ENCODE measurements around the gene DCLK2.

Gene DCLK2

GRCh38 chr4:150206265-150206664 lies 128.0 kb downstream of the DCLK2 start:
- FAIRE-seq (no peak), DNase-seq (ENCODE audit: insufficient read length, low spot score) (no peak)
- TF ChIP-seq POLR2A (IDR thresholded peaks at IDR 0.05; ENCODE audit: low read depth, low read length), result no peak

- no peak for DNase-seq (ENCODE audit: insufficient read length, low spot score)
- FAIRE-seq, result no peak
- TF ChIP-seq POLR2A (IDR thresholded peaks at IDR 0.05; ENCODE audit: low read depth, low read length), result no peak
These were observed 128.7 kb downstream of the DCLK2 start for GRCh38 chr4:150206954-150207353.

- no peak for FAIRE-seq
- TF ChIP-seq POLR2A (IDR thresholded peaks at IDR 0.05; ENCODE audit: low read depth, low read length), result no peak
- DNase-seq (ENCODE audit: insufficient read length, low spot score), result no peak
These were observed 129.6 kb downstream of the DCLK2 start for GRCh38 chr4:150207871-150208270.

GRCh38 chr4:150209140-150209829 lies 131.0 kb downstream of the DCLK2 start:
- DNase-seq (ENCODE audit: insufficient read length, low spot score) (no peak), FAIRE-seq (no peak)
- no peak for TF ChIP-seq POLR2A (IDR thresholded peaks at IDR 0.05; ENCODE audit: low read depth, low read length)

- FAIRE-seq (no peak), DNase-seq (ENCODE audit: insufficient read length, low spot score) (no peak)
These were observed 132.8 kb downstream of the DCLK2 start for GRCh38 chr4:150211016-150211415.

DNA sequence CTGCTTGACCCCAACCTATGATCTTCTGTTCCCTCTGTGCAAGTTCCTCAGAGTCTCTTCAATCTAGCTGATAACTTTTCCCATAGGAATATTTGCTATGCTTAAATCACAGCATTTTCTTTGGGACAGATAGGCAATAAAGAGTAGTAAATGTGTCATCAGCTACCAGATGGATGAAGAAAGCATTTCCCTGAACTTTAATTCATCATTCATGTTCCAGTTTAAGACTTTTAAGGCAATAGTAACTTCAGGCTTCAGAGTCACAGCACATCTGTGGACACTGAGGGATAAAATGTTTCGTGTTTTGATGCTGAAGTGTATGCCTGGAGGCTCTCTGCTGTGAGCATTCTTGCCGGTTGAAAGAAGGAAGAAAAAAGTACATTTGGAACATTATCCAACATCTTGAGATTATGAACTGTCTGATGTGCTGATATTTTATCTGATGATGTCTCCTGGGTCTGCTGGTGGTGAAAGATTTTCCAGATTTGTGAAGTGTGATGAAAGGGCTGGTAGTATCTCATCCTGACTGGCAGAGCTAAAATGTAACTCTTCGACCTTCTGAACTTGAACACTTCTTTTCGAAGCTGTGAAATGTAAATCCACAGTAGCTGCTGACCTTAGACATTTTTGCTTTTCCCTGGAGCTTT lies 133.7 kb downstream of the DCLK2 start:
- no peak for FAIRE-seq
- DNase-seq (ENCODE audit: insufficient read length, low spot score), result no peak

More at GRCh38 chr4:150211016-150211415, 132.8 kb downstream of the DCLK2 start:
- TF ChIP-seq POLR2A (IDR thresholded peaks at IDR 0.05; ENCODE audit: low read depth, low read length), result no peak

DNA sequence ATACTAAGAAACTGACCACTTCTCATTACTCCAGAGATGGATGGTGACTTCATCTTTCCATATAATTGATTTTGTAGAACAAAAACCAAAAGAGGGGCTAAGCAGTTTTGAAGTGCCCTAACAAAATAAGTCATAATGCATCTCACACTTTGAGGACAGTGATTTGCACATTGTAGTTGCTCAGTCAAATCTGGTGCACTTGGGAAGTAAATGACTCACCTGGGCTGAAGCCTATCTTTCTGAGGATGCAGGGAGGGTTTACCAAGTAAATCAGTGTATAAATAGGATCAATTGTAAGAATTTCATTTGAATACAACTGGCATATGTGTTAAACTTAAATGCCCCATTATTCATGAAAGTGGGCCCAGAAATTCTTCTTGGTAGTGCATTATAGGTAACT lies 134.2 kb downstream of the DCLK2 start:
- TF ChIP-seq POLR2A (IDR thresholded peaks at IDR 0.05; ENCODE audit: low read depth, low read length), result no peak
- DNase-seq (ENCODE audit: insufficient read length, low spot score), result no peak
- no peak for FAIRE-seq

More for the DNA sequence above, 133.7 kb downstream of the DCLK2 start:
- TF ChIP-seq POLR2A (IDR thresholded peaks at IDR 0.05; ENCODE audit: low read depth, low read length), result no peak

GRCh38 chr4:150212927-150213326 lies 134.7 kb downstream of the DCLK2 start:
- no peak for FAIRE-seq
- DNase-seq (ENCODE audit: insufficient read length, low spot score), result no peak
- no peak for TF ChIP-seq POLR2A (IDR thresholded peaks at IDR 0.05; ENCODE audit: low read depth, low read length)

- FAIRE-seq, result no peak
- no peak for TF ChIP-seq POLR2A (IDR thresholded peaks at IDR 0.05; ENCODE audit: low read depth, low read length)
- DNase-seq (ENCODE audit: insufficient read length, low spot score), result no peak
These were observed 137.4 kb downstream of the DCLK2 start for GRCh38 chr4:150215601-150216000.

DNA sequence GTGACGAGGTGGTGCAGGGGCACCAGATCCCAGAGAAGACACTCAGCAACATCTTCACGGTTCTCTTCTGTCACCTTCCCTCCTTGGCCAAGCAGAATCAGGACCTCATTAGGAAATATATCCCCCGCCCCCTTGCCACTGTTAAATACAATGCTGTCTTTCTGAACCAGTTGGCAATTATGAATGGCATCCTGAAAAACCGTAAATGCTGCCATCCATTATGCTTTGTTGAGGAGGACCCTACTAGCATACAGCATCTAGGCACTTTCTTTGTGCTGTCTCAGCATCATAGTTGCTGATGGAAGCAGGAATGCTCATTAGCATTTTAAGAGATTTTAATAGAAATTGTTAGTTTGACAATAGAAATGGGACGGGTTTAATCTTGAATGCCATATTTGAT lies 138.5 kb downstream of the DCLK2 start:
- no peak for TF ChIP-seq POLR2A (IDR thresholded peaks at IDR 0.05; ENCODE audit: low read depth, low read length)
- no peak for DNase-seq (ENCODE audit: insufficient read length, low spot score)
- no peak for FAIRE-seq

GRCh38 chr4:150217192-150217591 lies 138.9 kb downstream of the DCLK2 start:
- no peak for TF ChIP-seq POLR2A (IDR thresholded peaks at IDR 0.05; ENCODE audit: low read depth, low read length)
- DNase-seq (ENCODE audit: insufficient read length, low spot score), result no peak
- FAIRE-seq, result no peak

DNA sequence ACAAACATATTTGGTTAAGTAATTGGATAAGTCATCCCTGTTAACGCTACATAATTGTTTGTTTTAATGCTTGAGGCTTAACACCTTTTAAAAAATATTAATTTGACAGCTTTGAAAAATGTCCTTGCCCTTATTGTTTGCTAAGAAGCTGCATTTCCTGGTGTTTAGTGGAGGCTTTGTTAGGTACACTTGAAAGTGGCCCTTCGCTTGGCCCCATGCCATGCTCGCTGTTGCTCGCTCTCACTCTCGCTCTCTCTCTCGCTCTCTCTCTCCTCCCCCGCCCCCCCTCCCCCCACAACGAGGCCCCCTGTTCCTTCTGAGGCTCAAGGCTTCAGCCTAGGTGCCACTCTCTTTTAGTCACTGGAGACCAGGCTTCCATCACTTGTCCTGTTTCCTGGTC lies 139.6 kb downstream of the DCLK2 start:
- no peak for DNase-seq (ENCODE audit: insufficient read length, low spot score)
- FAIRE-seq, result no peak
- no peak for TF ChIP-seq POLR2A (IDR thresholded peaks at IDR 0.05; ENCODE audit: low read depth, low read length)

DNA sequence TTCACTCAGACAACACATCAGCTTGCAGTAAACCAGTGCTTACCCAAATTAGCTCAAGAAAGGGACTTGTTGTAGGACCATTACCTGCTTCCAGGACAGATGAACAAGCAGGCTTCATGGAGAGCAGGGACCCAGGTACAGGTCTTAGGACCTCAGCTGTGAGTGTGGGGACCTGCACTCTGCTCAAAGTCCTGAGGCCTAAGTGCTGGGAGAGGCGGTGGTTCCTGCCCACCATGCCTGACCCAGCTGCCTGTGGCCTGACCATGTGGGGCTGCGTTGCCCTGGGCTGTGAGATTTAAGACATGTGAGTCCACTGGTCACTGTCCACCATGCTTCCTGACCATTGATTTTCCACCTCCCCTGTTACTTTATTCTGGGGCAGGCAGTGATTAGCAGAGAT lies 140.2 kb downstream of the DCLK2 start:
- TF ChIP-seq POLR2A (IDR thresholded peaks at IDR 0.05; ENCODE audit: low read depth, low read length), result no peak
- FAIRE-seq (no peak), DNase-seq (ENCODE audit: insufficient read length, low spot score) (no peak)

GRCh38 chr4:150219841-150220240 lies 141.6 kb downstream of the DCLK2 start:
- FAIRE-seq (no peak), DNase-seq (ENCODE audit: insufficient read length, low spot score) (no peak)
- no peak for TF ChIP-seq POLR2A (IDR thresholded peaks at IDR 0.05; ENCODE audit: low read depth, low read length)
